Left ventricle myocardium inferior (tissue), 1 donor: ENCODE measurements around the gene NLGN1. TPM values are rescaled to one million over a fixed set of nuclear protein-coding genes. Genes with fewer than 3 reads are reported as not detected.
"Not testable (repeated sequence)": the region's sequence is repeated elsewhere in the genome, so short reads cannot be mapped to it uniquely, and the experiment has no call there.

Source experiments
- DNase-seq: peaks from one replicate; pipeline ENCODE4 v3.0.0-alpha.2; 2020
- H3K27ac ChIP-seq: fragments of 200-600 bp; replicated peaks from 2 replicates; pipeline ENCODE4 v1.8.0; 2021
- H3K27me3 ChIP-seq: fragments of 200-600 bp; 2 replicates; pipeline ENCODE4 v1.8.0; 2021; ENCODE audit warnings: low read depth
- H3K36me3 ChIP-seq: fragments of 200-600 bp; 2 replicates; pipeline ENCODE4 v1.8.0; 2021
- H3K4me1 ChIP-seq: fragments of 200-600 bp; 2 replicates; pipeline ENCODE4 v1.8.0; 2021
- H3K4me3 ChIP-seq: fragments of 200-600 bp; 2 replicates; pipeline ENCODE4 v1.8.0; 2021; ENCODE audit warnings: mild to moderate bottlenecking, moderate library complexity
- H3K9me3 ChIP-seq: fragments of 200-600 bp; replicated peaks from 2 replicates; pipeline ENCODE4 v1.8.0; 2021
- CTCF ChIP-seq: fragments of 200-600 bp; IDR thresholded peaks from 2 replicates; pipeline ENCODE4 v1.8.0; 2021; ENCODE audit warnings: antibody characterized with exemption, mild to moderate bottlenecking, borderline replicate concordance
- intact Hi-C: fragments of 100-400 bp; cut with micrococcal nuclease; formaldehyde crosslinking; loops from one replicate; pipeline ENCODE4 v1.11.0; 2022
- total RNA-seq: library from RNA; stranded (reverse); fragmentation: NEBNext Ultra II Directional; extraction: Animal tissue kit (Norgen Biotek cat#: 25700); gene quantifications from one replicate; pipeline ENCODE4 v1.2.1, GENCODE V29; 2021
- donor health status: DM: no; HTN: yes; CAD: no; lungs with severe emphysema.

Gene NLGN1
- total RNA-seq, 1 donor from 2014 or later: 13.7 TPM

DNA sequence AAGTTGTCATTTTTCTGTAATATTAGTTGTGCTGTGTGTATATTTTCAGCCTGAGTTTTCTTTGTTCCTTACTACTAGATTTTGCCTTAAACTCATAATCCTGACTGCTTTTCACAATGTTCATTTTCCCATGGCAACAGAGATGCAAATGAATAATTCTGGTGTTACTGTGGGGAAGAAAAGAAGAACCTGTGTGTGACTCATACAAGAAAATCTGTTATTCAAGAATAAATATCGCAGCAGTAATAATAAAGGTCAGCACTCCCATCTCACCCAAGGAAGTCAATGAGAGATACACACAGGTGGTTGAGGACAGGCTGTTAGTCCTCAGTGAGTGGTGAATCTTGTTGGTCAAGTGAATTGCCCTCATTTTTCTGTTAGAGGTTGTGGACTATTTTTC lies 805.0 kb downstream of the NLGN1 start:
- peak overlapping the region; percentile 69 for H3K27ac ChIP-seq
- H3K9me3 ChIP-seq: no peaks in the 10 kb centered on the region
- H3K4me3 ChIP-seq: no peak overlapping the region
- H3K27me3 ChIP-seq: no peaks in the 10 kb centered on the region
- no peak for DNase-seq
- intact Hi-C loops: no loop called here
- H3K4me1 ChIP-seq: peaks cover 21% of the 10 kb centered on the region
- TF ChIP-seq CTCF: no peak
- no peaks in the 10 kb centered on the region for H3K36me3 ChIP-seq

GRCh38 chr3:174204765-174205164 lies 807.2 kb downstream of the NLGN1 start:
- Histone ChIP-seq H3K36me3 (no peaks in the 10 kb centered on the region), H3K4me3 (no peak overlapping the region), H3K27ac (no peak overlapping the region), H3K9me3 (no peaks in the 10 kb centered on the region), H3K27me3 (no peaks in the 10 kb centered on the region), H3K4me1 (peaks cover 29% of the 10 kb centered on the region)
- intact Hi-C loops: no loop called here
- no peak for DNase-seq
- TF ChIP-seq CTCF: no peak

- Histone ChIP-seq H3K4me1 (peaks cover 26% of the 10 kb centered on the region), H3K27me3 (no peaks in the 10 kb centered on the region)
Measured at GRCh38 chr3:174206607-174207192, 809.2 kb downstream of the NLGN1 start.

DNA sequence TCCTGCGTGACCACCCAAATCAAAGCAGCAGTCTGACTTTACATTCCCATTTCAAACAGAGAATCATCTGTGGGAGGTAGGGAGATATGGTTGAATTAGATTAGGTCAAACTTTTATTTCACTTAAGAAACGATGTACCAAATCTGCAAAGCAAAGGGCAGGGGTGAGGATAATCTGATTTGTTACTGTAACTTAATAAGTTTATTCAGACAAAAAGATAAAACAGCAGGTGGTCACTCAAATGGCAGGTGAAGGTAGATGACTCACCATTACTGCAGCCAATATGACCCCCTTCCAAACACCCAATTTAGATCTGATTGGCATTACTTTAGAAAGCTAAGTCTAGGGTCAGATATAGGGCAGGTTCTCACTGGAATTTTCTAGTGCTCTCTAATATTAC lies 810.6 kb downstream of the NLGN1 start:
- Histone ChIP-seq H3K36me3 (no peaks in the 10 kb centered on the region), H3K27me3 (no peaks in the 10 kb centered on the region), H3K27ac (no peak overlapping the region), H3K4me3 (no peak overlapping the region), H3K4me1 (peaks cover 14% of the 10 kb centered on the region), H3K9me3 (no peaks in the 10 kb centered on the region)
- TF ChIP-seq CTCF: no peak
- intact Hi-C loops: no loop called here
- DNase-seq: no peak

More at GRCh38 chr3:174206607-174207192, 809.2 kb downstream of the NLGN1 start:
- intact Hi-C loops: no loop called here
- no peaks in the 10 kb centered on the region for H3K36me3 ChIP-seq
- no peak overlapping the region for H3K4me3 ChIP-seq
- no peak overlapping the region for H3K27ac ChIP-seq
- H3K9me3 ChIP-seq: no peaks in the 10 kb centered on the region
- no peak for DNase-seq
- TF ChIP-seq CTCF: no peak

DNA sequence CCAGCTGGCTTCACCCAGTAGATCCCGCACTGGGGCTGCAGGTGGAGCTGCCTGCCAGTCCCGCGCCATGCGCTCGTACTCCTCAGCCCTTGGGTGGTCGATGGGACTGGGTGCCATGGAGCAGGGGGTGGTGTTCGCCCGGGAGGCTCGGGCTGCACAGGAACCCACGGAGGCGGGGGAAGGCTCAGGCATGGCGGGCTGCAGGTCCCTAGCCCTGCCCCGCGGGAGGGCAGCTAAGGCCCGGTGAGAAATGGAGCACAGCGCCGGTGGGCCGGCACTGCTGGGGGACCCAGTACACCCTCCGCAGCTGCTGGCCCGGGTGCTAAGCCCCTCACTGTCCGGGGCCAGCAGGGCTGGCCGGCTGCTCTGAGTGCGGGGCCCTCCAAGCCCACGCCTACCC lies 814.4 kb downstream of the NLGN1 start:
- intact Hi-C loops, DNase-seq, H3K36me3 ChIP-seq: not testable (repeated sequence)

DNA sequence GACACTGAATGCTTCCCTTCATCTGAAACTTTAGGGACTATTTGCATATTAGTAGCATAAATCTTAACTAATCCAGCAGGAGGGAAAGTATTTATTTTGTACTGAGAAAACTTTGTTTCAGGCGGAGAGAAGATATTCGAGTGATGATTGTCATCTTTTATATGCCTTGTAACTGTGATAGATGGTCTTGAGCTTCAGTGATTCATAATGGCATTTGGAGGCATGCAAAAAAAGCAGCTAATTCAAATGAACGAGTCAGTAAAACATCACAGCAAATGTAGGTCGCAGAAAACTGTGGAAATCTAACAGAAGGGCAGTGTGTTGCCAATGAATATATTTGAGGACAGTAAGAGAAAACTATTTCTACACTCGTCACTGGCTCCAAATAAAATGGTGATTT lies 817.9 kb downstream of the NLGN1 start:
- TF ChIP-seq CTCF: no peak
- Histone ChIP-seq H3K27me3 (no peaks in the 10 kb centered on the region), H3K36me3 (no peaks in the 10 kb centered on the region), H3K4me1 (no peaks in the 10 kb centered on the region), H3K27ac (no peak overlapping the region), H3K9me3 (no peaks in the 10 kb centered on the region), H3K4me3 (no peak overlapping the region)
- no peak for DNase-seq
- intact Hi-C loops: no loop called here

More for the DNA sequence above, 814.4 kb downstream of the NLGN1 start:
- H3K4me3 ChIP-seq, H3K27ac ChIP-seq, H3K27me3 ChIP-seq, H3K9me3 ChIP-seq: not testable (repeated sequence)
- H3K4me1 ChIP-seq: peaks cover 14% of the 10 kb centered on the region
